GM12801 (cell line): ENCODE data around the gene EEF1AKMT3.

Source experiments
- CTCF ChIP-seq: IDR thresholded peaks from one replicate; pipeline ENCODE4 v1.5.1; 2011; ENCODE audit warnings: control low read depth; ENCODE audit not compliant: insufficient read length; ENCODE audit errors: extremely low read depth

Gene EEF1AKMT3

DNA sequence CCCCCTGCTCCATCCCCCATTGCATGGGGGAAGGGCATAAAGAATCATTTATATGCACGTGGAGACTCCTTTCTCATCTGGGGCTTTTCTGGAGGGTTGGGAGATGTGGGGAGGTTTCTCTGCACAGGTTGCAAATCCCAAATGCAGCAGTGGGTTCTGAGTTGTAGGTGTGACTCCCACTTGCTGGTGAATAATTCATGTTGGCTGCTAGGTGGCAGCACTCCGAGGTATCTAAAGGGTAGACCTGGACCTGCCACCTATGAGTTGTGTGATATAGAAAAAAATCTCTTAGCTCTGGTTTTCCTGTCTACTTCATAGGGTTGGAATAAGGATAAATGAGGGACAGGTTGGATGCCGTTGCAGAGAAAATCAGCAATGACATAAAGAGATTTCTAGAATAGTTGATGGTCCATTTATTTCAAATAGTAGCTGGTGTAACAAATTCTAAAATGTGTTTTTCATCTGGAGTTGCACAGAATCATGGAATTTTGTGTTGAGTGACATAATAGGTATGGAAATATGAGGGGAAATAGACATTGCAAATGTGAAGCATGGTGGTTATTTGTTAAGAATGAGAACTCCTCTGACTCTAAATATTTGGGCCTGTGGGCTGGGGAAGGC lies 12.9 kb upstream of the EEF1AKMT3 start:
- TF ChIP-seq CTCF: no peak

DNA sequence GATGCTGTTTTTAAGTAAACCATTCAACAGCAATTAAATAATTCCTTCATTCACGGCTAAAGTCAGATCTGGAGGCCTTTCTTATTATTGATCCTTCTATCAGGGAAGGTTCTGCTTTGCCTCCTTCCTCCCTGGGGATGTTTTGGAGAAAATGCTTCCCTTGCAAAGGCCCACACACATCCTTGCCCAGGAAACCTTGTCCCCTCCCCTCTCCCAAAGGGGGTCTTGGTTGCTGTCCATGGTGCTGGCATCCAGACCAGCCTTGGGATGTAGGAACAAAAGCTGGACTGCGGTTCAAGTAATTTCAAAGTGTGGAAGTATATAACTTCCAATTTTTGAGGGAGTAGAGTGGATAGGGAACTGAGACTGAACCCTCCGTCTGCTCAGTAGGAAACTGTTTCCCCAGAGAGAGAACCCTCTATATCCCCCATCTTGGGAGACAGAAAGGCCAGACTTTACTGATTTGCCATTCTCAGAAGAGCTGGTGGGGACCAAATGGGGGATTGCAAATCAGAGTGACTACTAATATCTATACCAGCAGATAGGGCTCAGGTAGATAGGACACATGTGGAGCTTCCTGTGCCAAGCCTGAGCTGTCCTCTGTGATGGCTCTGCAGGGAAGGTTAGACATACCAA lies 11.9 kb upstream of the EEF1AKMT3 start:
- TF ChIP-seq CTCF: no peak

- TF ChIP-seq CTCF: no peak
Measured at GRCh38 chr12:57761391-57761998, 10.9 kb upstream of the EEF1AKMT3 start.

DNA sequence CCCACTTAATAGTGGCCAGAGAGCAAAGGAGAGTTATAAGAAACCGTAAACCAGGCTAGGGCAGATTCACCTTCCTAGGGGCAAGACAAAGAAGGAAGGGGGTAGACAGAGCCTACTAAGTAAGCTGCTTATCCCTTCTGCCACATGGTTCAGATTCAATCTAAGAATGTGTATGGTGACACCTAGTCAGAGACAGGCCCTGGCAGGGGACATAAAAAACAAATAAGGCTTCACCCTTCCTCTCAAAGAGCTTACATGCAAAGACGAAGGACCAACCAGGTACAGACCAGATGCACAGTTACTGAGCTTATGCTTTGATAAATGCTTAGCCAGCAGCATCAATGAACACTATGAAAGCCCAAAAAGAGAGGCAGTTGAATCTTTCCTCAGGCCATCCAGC lies 10.0 kb upstream of the EEF1AKMT3 start:
- no peak for TF ChIP-seq CTCF

- no peak for TF ChIP-seq CTCF
Measured at GRCh38 chr12:57763881-57764661, 8.3 kb upstream of the EEF1AKMT3 start.

GRCh38 chr12:57764662-57765002 lies 7.8 kb upstream of the EEF1AKMT3 start:
- no peak for TF ChIP-seq CTCF

- no peak for TF ChIP-seq CTCF
Measured at GRCh38 chr12:57765003-57765697, 7.3 kb upstream of the EEF1AKMT3 start.
